Kidney capillary endothelial cell (primary cell): Measurements from ENCODE around the gene PTPRM.

Experiments
- DNase-seq: peaks from one replicate; pipeline ENCODE4 v3.0.0-alpha.2; 2018; ENCODE audit warnings: low spot score

The PTPRM gene

DNA sequence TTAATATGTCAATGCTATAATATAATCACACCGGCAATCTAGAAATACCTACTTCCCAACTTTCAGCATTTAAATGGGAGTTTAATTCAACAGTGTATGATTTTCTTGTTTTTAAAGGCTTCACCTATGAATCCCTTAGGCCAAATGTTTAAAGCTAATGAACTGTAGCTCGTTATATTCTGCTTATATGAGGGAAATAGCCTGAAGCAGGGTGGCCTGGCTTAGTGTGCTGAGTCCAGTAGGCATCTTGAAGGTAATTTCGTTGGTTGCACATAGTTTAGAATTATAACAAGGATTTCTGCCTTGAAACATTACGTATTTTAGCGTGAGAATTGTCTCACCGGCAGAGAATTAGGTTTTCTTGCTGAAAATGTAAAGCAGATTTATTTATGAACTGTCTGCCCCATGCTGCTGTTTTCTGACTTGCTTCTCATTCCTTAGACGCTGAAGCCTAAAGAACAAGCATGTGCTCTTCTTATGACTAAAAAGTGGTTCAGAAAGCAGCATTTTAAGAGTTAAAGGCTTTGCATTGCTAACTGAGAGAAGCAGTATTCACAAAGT is 608.5 kb downstream of the PTPRM start:
- DNase-seq: no peak

DNA sequence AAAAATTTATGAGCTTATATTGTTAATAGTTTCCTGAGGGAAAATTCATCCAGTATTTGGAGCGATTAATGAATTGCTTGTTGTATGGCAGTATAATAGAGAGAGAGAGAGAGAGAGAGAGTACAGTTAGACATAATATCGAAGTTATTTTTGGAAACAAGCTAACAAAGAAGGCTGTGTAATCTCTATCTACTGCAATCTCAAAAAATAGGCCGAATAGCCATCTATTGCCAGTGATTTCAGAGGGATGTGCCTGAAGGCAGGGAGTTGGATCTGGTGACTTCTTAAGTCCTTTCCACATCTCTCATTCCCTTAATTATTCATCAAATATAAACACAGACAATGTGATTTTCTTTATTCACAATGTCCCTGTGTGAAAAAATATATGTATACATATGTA is 609.0 kb downstream of the PTPRM start:
- DNase-seq: no peak

DNA sequence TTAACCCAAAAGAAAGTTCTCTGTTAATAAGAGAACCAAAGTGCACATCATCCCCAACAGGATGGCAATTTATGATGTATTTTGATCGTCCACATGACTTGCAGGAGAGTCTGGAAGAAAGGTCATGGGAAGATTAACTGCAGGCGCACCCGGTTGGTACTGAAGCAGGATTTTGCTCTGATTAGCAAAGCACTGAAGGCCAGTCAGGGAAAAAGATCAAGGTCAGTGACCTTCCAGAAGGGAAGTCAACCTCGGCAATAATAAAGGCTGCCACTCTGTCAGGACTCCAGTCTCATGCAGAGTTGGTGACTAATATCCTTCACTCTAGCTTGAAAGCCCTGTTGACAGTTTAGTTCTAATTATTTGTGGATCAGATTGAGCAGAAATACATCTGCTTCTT is 609.4 kb downstream of the PTPRM start:
- DNase-seq: peak; percentile 51

DNA sequence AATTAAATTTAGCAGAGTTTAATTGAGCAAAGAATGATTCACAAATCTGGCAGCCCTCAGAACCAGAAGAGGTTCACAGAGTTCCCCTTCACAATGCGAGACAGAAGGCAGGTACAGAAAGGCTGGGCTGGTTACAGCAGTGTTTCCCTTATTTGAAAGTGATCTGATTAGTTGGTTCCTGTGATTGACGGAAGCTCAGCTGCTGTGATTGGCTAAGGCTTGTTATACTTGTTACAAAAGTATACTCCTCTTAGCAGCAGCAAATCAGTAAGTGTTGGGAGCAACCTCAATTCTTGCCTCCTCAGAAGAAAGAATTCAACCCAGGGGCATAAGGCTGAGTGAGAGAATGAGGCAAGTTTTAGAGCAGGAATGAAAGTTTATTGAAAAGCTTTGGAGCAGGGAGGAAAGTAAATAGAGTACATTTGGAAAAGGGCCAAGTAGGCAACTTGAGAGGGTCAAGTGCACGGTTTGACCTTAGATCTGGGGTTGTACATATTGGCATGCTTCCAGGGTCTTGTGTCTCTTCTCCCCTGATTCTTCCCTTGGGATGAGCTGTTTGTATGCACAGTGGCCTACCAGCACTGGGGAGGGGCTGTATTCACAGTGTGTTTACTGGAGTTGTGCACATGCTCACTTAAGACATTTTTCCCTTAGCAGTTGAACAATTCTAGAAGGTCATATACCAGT is 610.4 kb downstream of the PTPRM start:
- no peak for DNase-seq

DNA sequence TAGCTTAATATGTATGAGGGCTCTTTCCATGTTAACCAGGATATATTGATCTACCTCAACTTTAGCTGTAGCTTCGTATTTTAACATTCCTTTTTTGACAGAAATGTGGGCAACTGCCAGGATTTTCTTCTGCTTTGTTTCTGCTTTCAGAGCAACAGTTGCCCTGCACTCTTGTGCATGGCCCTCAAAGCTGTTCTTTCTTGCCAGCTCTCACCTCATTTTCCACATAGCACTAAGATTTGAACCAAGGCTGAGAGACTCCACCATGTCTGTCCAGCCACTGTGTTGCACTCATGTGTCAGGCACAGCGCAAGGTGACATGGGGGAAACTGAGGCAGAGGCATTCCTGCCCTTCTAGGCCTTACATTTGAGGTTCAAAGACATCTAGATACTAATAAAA is 619.3 kb downstream of the PTPRM start:
- DNase-seq: no peak

DNA sequence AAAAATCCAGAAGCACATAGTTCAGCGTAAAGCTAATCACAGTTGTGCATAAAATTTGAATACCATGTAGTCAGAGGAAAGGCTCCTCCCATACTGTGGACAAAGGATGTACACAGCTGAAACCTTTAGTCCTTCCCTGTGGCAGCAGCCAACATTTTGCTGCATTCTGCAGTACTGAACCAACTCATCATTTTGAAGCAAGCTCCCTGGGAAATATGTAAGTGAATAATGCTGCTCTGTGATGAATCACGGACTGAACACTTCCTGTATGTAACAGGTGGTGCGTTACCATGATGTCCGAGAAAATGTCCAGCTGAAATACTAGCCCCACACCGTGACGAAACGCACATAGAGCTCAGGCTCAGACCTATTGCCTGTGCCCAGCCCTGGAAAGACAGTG is 621.1 kb downstream of the PTPRM start:
- DNase-seq: peak; percentile 24

DNA sequence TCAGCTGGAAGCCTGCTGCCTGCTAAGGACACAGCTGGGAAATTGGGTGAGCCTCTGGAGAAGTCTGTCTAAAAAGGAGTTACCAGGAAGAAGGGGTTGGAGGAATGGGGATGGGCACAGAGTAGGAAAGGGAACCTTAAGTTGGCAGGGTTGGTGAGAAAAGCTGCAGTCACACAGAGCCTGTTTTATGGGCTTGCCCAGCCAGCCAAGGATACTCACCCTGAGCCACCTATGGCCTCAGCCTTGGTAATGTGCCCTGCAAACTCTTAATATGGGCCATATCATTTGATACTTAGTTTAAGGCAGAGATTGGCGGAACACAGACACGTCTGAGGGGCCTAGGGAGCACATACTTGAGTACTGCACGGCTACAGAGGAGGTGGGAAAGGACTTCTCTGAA is 623.9 kb downstream of the PTPRM start:
- DNase-seq: no peak

DNA sequence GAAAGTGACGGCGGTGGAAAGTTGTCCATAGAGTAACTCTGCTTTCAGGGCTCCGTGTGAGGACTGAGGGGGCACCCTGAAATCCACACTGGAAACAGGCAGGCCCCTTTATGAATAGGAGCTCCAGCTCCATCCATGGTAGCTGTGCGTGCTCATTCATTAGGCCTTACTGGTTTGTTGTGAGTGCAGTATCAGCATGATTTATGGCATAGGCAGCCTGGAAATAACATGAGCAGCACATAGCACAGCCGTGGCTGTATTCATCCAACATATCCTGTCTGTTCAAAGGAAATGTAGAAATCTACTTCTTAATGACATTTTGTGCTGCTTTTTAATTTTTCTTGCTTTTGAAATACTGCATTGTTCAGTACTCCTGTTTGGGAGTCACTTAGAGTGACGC is 627.3 kb downstream of the PTPRM start:
- no peak for DNase-seq

DNA sequence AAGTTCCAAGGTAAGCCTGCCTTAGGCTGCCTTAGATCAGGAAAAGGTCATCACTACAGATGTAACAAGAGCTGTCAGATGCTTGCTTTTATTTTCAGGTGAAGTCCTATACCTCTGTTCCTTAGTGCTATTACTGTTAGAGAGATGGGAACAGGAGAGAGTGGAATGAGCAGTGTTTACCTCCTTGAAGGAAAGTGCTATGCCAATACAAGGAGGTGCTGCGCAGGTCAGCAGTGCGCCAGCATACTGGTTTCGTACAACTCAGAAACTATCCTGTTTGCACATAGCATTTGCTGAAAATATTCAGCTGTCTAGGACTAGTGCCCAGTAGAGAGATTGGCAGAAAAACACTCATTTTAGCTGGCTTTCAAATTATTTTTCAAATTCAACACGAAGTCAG is 629.1 kb downstream of the PTPRM start:
- no peak for DNase-seq

DNA sequence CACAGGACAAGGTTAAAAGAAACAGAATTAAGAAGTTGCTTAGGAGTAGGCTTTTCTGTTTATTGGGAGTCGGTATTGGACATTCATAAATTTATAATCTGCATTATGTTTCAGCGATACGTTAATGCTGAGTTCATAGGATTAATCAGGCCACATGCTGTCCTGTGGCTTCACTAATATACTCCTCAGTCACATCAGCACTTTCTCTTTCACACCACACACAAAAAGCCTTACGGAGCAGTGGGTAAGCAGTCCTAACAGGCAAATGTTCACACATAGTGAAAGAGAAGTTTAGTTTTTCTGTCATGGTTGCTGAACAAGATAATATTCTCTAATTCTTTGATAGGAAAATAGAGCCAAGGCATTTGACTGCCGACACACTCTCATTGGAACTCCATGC is 630.4 kb downstream of the PTPRM start:
- DNase-seq: no peak

DNA sequence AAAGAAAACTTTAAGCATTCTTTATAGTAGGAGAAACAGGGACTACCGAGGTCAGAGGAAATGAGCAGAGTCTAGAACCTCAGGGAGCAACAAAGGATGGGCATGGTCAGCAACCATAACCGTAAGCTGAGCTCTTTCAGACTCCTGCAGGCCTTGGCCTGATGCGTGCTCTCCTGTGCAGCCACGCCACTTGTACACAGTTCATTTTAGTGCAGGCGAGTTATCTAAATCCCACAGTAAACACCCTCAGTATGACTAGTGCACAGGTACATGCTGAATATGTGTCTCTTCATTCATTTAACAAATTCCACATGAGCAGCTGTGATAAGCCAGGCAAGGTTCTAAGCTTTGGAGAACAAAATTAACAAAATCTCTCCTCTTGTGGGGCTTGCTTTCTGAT is 640.9 kb downstream of the PTPRM start:
- DNase-seq: no peak

DNA sequence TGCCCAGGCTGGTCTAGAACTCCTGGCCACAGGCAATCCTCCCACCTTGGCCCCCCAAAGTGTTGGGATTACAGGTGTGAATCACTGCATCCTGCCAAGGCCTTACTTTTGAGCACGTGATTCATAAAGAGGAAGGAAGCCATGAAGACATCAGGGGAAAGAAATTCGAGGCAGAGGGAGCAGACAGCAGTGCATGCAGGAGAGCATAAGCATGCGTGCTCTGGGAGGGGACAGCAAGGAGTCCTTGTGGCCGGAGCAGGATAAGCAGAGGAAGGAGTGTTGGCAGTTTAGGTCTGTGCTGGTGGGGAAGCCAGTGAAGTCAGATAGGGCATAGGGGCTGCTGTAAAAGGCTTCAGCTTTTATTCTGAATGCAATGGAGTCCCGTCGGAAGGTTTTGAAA is 641.6 kb downstream of the PTPRM start:
- DNase-seq: peak; percentile 63

DNA sequence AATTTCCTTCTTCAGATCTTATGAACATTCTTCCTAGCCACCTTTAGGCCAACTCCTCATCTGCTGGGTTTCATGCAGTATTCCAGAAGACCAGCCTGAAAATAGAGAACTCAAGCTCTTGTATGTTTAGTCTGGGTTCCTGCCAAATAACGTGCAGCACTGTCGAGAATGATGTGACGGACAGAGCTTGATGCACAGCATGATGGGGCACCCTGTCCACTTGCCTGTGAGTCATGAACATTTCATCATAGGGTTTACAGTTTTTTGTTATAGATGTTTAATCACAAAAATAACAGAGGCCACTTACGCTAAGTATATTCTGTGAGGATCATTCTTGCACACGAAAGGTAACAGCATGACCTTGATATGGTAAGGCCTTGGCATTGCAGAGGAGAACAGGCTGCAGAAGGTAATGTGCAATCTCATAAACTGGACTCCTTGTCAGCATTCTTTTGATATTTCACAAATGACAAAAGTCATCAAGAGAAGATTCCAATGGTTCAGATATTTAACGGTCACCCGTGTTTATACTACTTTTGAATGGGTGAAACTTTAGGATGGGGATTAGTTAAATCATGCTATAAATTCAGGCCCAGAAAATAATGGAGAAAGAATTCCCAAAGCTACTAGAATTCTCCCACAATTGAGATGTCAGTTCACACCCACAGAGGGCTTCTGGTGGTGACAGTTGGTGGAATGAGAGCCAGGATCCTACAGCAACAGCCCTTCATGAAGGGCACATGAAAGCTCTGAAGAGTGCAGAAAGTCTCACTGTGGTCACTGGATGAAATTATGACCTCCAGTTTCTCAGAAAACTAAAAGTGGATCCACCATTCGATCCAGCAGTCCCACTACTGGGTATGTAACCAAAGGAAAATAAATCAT is 646.0 kb downstream of the PTPRM start:
- DNase-seq: no peak

DNA sequence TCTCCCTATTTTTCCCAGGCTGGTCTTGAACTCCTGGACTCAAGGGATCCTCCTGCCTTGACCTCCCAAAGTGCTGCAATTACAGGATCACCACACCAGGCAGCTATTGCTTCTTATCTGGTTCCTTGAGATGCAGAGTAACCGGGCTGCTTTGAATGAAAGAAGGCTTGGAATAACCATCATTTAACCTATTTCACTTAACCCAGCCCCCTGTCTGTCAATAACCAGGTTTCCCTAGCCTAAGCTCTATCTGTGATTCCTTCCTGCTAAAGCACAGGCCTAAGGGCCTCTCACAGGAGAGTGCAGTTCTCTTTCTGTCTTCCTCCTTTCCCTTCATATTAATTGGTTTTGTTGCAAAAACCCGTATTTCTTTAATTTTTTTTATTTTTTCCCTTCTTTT is 648.6 kb downstream of the PTPRM start:
- no peak for DNase-seq

DNA sequence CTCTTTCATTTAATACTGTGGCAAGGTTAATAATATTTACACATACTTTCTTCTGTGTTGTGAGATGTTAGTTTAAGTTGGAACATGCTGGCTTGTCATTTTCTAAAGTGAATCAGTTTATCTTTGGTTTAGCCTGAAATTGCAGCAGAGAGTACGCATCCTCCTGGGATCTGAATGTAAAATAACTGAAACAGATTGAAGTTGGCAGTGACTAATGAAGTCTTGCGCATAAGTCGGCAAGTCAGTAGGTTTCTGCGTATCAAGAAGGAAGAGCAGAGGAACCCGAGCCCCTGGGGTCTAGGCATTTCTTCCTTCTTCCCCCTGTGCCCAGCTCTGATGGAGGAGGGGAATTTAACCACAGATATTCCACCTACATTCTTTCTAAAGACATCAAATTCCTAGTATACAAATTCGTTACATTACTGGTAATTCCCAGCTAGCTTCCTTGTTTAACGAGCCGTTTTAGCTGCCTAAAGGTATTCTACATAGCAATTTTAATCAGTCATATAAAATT is 650.0 kb downstream of the PTPRM start:
- no peak for DNase-seq

DNA sequence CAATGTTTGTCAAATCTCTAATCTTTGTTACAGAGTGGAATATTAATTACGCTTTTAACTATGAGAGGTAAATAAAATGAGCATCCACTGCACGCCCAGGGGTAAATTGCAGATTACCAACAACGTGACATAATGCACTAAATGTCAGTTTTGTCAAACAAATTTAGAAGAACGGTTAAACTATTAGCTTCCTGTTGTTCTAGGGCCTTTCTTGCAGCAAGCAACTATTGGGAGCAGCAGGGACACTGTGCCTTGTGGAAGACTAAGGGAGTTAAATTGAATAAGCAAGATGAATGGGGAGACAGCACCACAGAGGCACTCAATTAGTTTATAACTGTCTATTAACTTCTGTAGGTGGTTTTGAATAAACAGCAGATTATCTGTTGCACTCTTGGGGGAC is 651.1 kb downstream of the PTPRM start:
- no peak for DNase-seq

DNA sequence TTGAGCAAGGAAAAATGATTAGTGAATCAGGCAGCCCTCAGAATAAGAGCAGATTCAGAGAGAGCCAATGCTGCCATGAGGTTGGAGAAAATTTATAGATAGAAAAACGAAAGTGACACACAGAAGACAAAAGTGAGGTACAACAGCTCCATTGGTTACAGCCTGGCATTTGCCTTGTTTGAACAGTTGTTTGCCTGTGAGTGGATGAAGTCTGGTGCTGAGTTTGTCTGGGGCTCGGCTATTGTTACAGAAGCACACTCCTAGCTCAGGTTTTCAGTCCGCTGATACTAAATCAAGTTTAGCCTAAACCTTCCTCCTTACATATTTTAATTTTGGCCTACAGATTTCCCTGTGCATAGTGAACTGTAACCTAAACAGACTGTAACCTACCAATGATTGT is 654.3 kb downstream of the PTPRM start:
- DNase-seq: no peak

DNA sequence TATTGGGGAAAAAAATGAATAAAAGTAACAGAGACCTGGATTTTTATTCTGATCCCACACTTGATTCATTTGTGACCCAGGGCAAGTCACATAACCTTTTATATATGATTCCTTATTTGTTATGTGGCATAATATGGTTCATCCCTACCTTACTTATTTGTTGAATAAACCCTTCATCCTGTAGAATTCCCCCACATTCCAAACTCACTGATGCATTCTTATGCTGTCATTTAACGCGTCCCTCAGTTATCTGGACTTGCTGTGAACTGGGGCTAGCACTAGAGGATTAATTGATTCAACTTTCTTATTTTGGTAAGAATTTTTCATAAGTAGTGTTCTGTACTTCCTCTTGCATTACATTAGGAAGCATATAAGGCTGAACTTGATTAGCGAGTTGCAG is 657.5 kb downstream of the PTPRM start:
- no peak for DNase-seq

DNA sequence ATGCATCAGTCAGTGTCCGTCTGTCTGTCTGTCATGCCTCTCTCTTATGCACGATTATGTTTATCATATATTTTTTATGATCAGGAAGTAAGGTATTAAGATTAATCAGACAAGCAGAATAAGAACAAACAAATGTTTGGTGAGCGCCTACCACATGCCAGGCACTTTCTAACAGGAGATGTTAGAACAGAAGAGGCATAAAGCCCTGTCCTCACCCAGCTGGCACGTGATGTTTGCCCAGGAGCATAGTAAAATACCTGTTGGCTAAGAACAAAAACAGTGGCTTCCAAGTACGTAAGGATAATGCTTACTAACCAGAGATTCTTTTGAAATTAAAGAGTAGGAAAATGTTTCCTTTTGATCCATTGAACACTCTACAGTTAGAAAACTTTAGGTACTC is 661.9 kb downstream of the PTPRM start:
- DNase-seq: no peak

DNA sequence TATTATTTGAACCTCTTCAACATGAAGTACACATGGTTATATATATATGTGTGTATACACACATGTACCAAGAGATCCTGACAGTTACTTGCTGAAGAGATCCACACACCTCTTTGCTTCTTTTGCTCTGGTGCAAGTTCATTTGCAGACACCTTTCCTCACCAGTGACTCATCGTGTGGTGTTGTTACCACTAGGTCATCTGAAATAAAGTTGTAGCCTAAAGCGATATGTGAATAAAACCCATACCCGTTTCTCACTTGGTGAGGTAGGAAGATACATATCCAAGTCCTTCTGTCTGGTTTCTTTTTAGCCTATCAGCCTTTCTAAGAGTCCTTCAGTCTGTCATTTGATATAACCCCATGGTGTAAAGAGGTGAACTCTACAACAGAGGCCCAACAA is 662.7 kb downstream of the PTPRM start:
- DNase-seq: no peak

DNA sequence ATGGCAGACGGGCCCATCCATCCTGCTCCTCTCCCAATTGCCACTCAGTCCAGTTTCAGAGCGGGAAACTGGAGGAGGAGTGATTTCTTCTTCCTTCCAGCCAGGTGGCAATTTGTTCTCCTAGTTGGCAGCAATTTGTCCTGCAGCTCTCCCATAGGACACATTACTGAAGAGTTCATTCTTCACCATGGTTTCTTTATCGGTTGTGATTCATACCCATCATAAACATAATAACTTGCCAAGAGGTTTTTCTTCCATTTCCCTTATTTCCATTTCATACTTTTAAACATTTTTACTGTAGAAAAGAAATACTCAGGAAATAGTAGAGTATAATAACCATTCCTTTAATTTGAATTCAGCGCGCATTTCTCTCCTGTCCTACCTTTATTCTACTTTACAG is 664.2 kb downstream of the PTPRM start:
- DNase-seq: no peak

DNA sequence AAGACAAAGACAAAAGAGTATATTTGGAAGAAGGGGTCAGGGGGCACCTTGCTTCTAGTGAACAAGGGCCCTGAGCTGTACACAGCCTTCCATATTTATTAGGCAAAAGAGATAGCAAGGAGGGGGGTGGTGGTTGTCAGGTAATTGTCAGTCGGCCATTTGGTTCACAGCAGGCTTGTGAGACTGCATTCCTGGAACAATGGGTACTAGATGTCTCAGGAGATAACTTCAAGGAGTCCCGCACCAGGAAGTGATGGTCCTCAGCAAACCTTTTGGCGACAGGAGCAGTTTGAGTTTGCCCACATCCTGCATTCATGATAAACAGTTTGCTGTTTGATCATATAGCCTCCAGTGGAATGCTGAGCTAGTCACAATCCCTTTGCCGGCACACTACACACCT is 665.7 kb downstream of the PTPRM start:
- no peak for DNase-seq

DNA sequence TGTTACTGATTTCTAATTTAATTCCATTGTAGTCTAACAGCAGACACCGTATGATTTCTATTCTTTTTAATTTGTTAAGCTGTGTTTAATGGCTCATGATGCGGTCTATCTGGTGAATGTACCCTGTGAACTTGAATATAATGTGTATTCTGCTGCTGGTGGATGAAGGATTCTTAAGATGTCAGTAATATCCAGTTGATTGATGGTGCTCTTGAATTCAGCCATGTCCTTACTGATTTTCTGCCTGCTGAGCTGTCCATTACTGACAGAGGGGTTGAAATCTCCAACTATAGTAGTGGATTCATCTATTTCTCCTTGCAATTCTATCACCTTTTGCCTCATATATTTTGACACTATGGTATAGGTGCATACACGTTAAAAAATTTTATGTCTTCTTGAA is 668.8 kb downstream of the PTPRM start:
- DNase-seq: no peak
